ENCODE measurements around the gene KRTAP9-4. TPM values are rescaled to one million over a fixed set of nuclear protein-coding genes. Genes with fewer than 3 reads are reported as not detected.
A peak's percentile ranks its signal among the peaks of the same experiment; 100 is the strongest.
"Not testable (repeated sequence)": the region's sequence is repeated elsewhere in the genome, so short reads cannot be mapped to it uniquely, and the experiment has no call there.

The KRTAP9-4 gene
- not detected in 2 replicates for total RNA-seq (2014; rRNA removed)
- not detected for Bru-seq, nascent RNA
- not detected for BruChase-seq, experiment 1, labeled RNA remaining after a 6-hour chase
- not detected for BruChase-seq, experiment 2, labeled RNA remaining after a 2-hour chase
- long read RNA-seq = 0 reads

GRCh38 chr17:41249637-41250240 lies at the start of gene KRTAP9-4:
TSS of gene KRTAP9-4 (plus strand) at chr17:41249687. CDS start at chr17:41249721, 34 bp downstream.
- H3K36me3 ChIP-seq (ENCODE audit: low read depth, low read length); intact Hi-C loops (cut with micrococcal nuclease); CTCF ChIA-PET: not testable (repeated sequence)

GRCh38 chr17:41211845-41212466 lies 37.5 kb upstream of the KRTAP9-4 start:
- H3K4me2 ChIP-seq (ENCODE audit: low read length) = peak overlapping the region; percentile 32; the same call in 1 of the 2 replicates
- no peaks in the 10 kb centered on the region for H3K27me3 ChIP-seq (ENCODE audit: low read length)
- H3K27ac ChIP-seq (ENCODE audit: low read length) = peak overlapping the region; percentile 21; the same call in 1 of the 2 replicates
- H3K4me3 ChIP-seq (ENCODE audit: low read length) = no peak overlapping the region
- no peak overlapping the region for H3K9ac ChIP-seq (ENCODE audit: low read length)
- DNase-seq (peak; percentile 80), ATAC-seq (peak; percentile 96)
- no peaks in the 10 kb centered on the region for H3K36me3 ChIP-seq (ENCODE audit: low read depth, low read length)
- H3K9me2 ChIP-seq (replicated peaks; ENCODE audit: low read length) = no peaks in the 10 kb centered on the region
- ChIA-PET CTCF (interaction anchor here (1.2 kb wide), 1 partner anchor 110 kb away, joined by 4 read pairs; no protein-coding TSS in a partner anchor), POLR2A (ENCODE audit: unreplicated experiment) (no interaction called here)
- no peaks in the 10 kb centered on the region for H3K79me2 ChIP-seq (ENCODE audit: low read length)
- intact Hi-C loops (cut with micrococcal nuclease) = loop anchor here (10.0 kb wide), 2 partner anchors 147 to 297 kb away; partner anchors contain the start of genes KRTAP2-3 and KRTAP2-4
- no peaks in the 10 kb centered on the region for H3F3A ChIP-seq (ENCODE audit: low read length, unreplicated experiment)
- BruUV-seq (replicated peaks) = no TSS peak
- peaks cover 15% of the 10 kb centered on the region for H3K4me1 ChIP-seq (ENCODE audit: insufficient read depth, low read length)
- no peaks in the 10 kb centered on the region for H3K9me3 ChIP-seq (ENCODE audit: low read length)
- no peak for TF ChIP-seq CTCF (conservative IDR thresholded peaks at IDR 0.05; ENCODE audit: low read depth, low read length)
- no peak for TF ChIP-seq EZH2phosphoT487 (IDR thresholded peaks at IDR 0.05; ENCODE audit: borderline replicate concordance, low read length)
- TF ChIP-seq EZH2 (IDR thresholded peaks at IDR 0.05; ENCODE audit: low read length, unreplicated experiment) = no peak
- no peak overlapping the region for H2AFZ ChIP-seq (ENCODE audit: low read length)
- no peaks in the 10 kb centered on the region for H4K20me1 ChIP-seq (ENCODE audit: low read length)

More at GRCh38 chr17:41249637-41250240, at the start of gene KRTAP9-4:
- H2AFZ ChIP-seq (ENCODE audit: low read length); H3K9ac ChIP-seq (ENCODE audit: low read length); H3K27ac ChIP-seq (ENCODE audit: low read length); H3K4me2 ChIP-seq (ENCODE audit: low read length); H3K9me3 ChIP-seq (ENCODE audit: low read length); BruUV-seq (replicated peaks); H3K79me2 ChIP-seq (ENCODE audit: low read length); H3K4me3 ChIP-seq (ENCODE audit: low read length); POLR2A ChIA-PET (ENCODE audit: unreplicated experiment); DNase-seq; H3K9me2 ChIP-seq (replicated peaks; ENCODE audit: low read length); H3K4me1 ChIP-seq (ENCODE audit: insufficient read depth, low read length); H4K20me1 ChIP-seq (ENCODE audit: low read length); H3F3A ChIP-seq (ENCODE audit: low read length, unreplicated experiment); ATAC-seq; H3K27me3 ChIP-seq (ENCODE audit: low read length): not testable (repeated sequence)

GRCh38 chr17:41212524-41213169 lies 36.8 kb upstream of the KRTAP9-4 start:
- Histone ChIP-seq H3K27me3 (ENCODE audit: low read length) (no peaks in the 10 kb centered on the region), H3K36me3 (ENCODE audit: low read depth, low read length) (no peaks in the 10 kb centered on the region), H4K20me1 (ENCODE audit: low read length) (no peaks in the 10 kb centered on the region), H3K4me2 (ENCODE audit: low read length) (peak overlapping the region; percentile 32), H3K4me1 (ENCODE audit: insufficient read depth, low read length) (peaks cover 15% of the 10 kb centered on the region), H3F3A (ENCODE audit: low read length, unreplicated experiment) (no peaks in the 10 kb centered on the region), H3K27ac (ENCODE audit: low read length) (peak overlapping the region; percentile 21; the same call in 1 of the 2 replicates), H3K9me2 (replicated peaks; ENCODE audit: low read length) (no peaks in the 10 kb centered on the region), H2AFZ (ENCODE audit: low read length) (no peak overlapping the region), H3K79me2 (ENCODE audit: low read length) (no peaks in the 10 kb centered on the region), H3K9ac (ENCODE audit: low read length) (no peak overlapping the region), H3K4me3 (ENCODE audit: low read length) (no peak overlapping the region), H3K9me3 (ENCODE audit: low read length) (no peaks in the 10 kb centered on the region)
- intact Hi-C loops (cut with micrococcal nuclease) = loop anchor here (10.0 kb wide), 2 partner anchors 148 to 298 kb away; partner anchors contain the start of genes KRTAP2-3 and KRTAP2-4
- BruUV-seq (replicated peaks) = no TSS peak
- ChIA-PET CTCF (interaction anchor here (1.2 kb wide), 1 partner anchor 110 kb away, joined by 4 read pairs; no protein-coding TSS in a partner anchor), POLR2A (ENCODE audit: unreplicated experiment) (no interaction called here)
- ATAC-seq (peak; percentile 45), DNase-seq (peak; percentile 2)
- TF ChIP-seq EZH2 (IDR thresholded peaks at IDR 0.05; ENCODE audit: low read length, unreplicated experiment) (no peak), CTCF (conservative IDR thresholded peaks at IDR 0.05; ENCODE audit: low read depth, low read length) (no peak), EZH2phosphoT487 (IDR thresholded peaks at IDR 0.05; ENCODE audit: borderline replicate concordance, low read length) (no peak)

Data from PC-3 (cell line).